Measurements from ENCODE around the gene CWH43.

DNA sequence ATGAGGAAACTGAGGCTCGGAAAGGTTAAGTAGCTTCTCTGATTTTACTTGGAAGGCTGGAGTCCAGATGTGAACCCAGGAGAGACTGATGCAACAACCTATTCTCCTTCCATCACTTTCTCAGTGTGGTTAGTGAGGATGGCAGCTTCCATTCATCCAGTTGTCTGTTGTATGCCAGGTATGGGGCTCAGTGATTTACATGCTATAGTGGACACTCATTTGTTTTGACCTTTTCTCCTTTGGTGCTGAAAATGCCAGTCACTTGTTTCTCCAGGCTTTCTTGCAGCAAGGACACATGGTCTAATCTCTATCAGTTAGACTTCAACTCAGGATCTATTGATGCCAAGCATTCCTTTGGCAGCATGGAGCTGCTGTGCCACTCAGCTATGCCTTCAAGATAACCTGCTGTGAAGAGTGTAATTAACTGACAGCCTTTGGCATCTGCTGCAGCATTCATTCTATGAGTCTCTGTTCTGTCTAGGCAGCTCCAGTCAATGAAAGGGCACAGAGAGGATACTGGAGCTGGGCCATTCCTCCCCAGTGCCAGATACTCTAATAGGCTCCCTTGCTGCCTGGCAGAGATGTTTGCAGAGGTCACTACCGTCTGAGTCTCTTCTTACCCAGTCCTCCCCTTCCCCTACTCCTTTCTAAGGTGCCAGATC is 11.0 kb upstream of the CWH43 start:
- TF ChIP-seq ZFX (IDR thresholded peaks at IDR 0.05; ENCODE audit: borderline replicate concordance) (no peak), CTCF (IDR thresholded peaks at IDR 0.05) (no peak)

Data from 22Rv1 (cell line).